Measurements from ENCODE around the gene SLC6A17.

- TF ChIP-seq ZNF263 (CRISPR knock-in tag; IDR thresholded peaks at IDR 0.05; ENCODE audit: low read depth) (no peak), CREB1 (CRISPR knock-in tag; IDR thresholded peaks at IDR 0.05) (no peak), FOXP4 (CRISPR knock-in tag; IDR thresholded peaks at IDR 0.05) (no peak; the same call in 1 of the 2 replicates), USF1 (CRISPR knock-in tag; IDR thresholded peaks at IDR 0.05) (no peak), SP1 (CRISPR knock-in tag; conservative IDR thresholded peaks at IDR 0.05) (peak; percentile 81), MYBL2 (CRISPR knock-in tag; IDR thresholded peaks at IDR 0.05) (peak; percentile 68; the same call in 1 of the 2 replicates), USF2 (CRISPR knock-in tag; IDR thresholded peaks at IDR 0.05) (no peak; the same call in 1 of the 2 replicates), NR2C2 (CRISPR knock-in tag; IDR thresholded peaks at IDR 0.05) (peak; percentile 94), ZNF317 (CRISPR knock-in tag; IDR thresholded peaks at IDR 0.05; ENCODE audit: borderline replicate concordance, low read depth) (no peak)
- TF ChIP-seq, protein P1, sequence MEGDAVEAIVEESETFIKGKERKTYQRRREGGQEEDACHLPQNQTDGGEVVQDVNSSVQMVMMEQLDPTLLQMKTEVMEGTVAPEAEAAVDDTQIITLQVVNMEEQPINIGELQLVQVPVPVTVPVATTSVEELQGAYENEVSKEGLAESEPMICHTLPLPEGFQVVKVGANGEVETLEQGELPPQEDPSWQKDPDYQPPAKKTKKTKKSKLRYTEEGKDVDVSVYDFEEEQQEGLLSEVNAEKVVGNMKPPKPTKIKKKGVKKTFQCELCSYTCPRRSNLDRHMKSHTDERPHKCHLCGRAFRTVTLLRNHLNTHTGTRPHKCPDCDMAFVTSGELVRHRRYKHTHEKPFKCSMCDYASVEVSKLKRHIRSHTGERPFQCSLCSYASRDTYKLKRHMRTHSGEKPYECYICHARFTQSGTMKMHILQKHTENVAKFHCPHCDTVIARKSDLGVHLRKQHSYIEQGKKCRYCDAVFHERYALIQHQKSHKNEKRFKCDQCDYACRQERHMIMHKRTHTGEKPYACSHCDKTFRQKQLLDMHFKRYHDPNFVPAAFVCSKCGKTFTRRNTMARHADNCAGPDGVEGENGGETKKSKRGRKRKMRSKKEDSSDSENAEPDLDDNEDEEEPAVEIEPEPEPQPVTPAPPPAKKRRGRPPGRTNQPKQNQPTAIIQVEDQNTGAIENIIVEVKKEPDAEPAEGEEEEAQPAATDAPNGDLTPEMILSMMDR (IDR thresholded peaks at IDR 0.05): no peak
- TF ChIP-seq, protein P2, sequence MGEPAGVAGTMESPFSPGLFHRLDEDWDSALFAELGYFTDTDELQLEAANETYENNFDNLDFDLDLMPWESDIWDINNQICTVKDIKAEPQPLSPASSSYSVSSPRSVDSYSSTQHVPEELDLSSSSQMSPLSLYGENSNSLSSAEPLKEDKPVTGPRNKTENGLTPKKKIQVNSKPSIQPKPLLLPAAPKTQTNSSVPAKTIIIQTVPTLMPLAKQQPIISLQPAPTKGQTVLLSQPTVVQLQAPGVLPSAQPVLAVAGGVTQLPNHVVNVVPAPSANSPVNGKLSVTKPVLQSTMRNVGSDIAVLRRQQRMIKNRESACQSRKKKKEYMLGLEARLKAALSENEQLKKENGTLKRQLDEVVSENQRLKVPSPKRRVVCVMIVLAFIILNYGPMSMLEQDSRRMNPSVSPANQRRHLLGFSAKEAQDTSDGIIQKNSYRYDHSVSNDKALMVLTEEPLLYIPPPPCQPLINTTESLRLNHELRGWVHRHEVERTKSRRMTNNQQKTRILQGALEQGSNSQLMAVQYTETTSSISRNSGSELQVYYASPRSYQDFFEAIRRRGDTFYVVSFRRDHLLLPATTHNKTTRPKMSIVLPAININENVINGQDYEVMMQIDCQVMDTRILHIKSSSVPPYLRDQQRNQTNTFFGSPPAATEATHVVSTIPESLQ (CRISPR knock-in tag; IDR thresholded peaks at IDR 0.05): no peak
- TF ChIP-seq, protein P3, sequence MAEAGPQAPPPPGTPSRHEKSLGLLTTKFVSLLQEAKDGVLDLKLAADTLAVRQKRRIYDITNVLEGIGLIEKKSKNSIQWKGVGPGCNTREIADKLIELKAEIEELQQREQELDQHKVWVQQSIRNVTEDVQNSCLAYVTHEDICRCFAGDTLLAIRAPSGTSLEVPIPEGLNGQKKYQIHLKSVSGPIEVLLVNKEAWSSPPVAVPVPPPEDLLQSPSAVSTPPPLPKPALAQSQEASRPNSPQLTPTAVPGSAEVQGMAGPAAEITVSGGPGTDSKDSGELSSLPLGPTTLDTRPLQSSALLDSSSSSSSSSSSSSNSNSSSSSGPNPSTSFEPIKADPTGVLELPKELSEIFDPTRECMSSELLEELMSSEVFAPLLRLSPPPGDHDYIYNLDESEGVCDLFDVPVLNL (CRISPR knock-in tag; IDR thresholded peaks at IDR 0.05; ENCODE audit: borderline replicate concordance, low read depth): no peak
Measured at GRCh38 chr1:110209715-110210603, 59.7 kb downstream of the SLC6A17 start, which contains the start of gene KCNC4.
